ENCODE data around the gene CNMD.
"Not testable (repeated sequence)": the region's sequence is repeated elsewhere in the genome, so short reads cannot be mapped to it uniquely, and the experiment has no call there.

Gene CNMD

DNA sequence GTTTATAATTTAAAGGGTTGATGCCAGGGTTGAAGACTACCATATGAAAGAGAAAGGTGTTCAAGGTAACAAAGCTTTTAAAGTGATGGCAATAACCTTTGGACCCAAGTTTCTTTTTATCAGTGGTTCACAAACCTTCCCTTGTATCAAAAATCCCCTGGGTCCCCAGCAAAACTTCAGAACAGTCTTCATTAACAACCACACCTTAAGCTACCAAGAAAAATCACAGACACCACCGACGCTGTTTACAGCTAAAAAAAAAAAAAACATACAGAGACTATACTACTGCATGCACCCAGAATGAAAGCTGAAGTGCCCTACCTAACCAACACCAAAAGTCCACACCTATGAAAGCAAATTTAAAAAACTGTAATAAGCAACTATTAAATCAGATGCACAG is 13.4 kb downstream of the CNMD start:
- H3K4me3 ChIP-seq: no peak overlapping the region
- no peak for TF ChIP-seq Cebpa-rat (IDR thresholded peaks at IDR 0.05)
- no peak overlapping the region for H3K9ac ChIP-seq

DNA sequence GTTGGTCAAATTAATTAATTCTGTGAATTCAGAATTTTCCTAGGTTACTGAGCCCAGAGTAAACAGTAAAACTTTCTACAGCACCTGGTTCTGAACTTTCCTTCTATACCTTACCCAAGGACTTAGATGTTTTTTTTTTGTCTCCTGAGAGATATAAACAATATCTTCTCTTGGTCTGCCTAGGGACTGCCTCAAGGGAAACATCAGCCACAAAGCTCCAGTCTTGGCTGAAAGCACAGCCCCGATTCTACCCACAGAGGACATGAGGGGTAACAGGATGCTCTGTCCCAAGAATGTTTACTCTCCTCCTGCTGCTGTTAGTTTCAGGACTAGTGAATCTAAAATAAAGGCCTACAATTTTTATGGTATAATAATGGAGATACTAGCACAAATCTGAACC is 14.3 kb downstream of the CNMD start:
- 0 out of 2 replicates have a peak, but pooled peaks cover 5% of the 10 kb centered on the region for H3K9me3 ChIP-seq
- H4K20me1 ChIP-seq: no peaks in the 10 kb centered on the region
- no peaks in the 10 kb centered on the region for H3K36me3 ChIP-seq
- H3K4me1 ChIP-seq: peaks cover 30% of the 10 kb centered on the region
- no peak overlapping the region for H3K27ac ChIP-seq
- H3K9ac ChIP-seq: no peak overlapping the region
- H3K4me3 ChIP-seq: no peak overlapping the region
- peak overlapping the region; percentile 33 for H3K4me2 ChIP-seq
- H3K27me3 ChIP-seq: no peaks in the 10 kb centered on the region
- no peak for TF ChIP-seq Cebpa-rat (IDR thresholded peaks at IDR 0.05)

More for the DNA sequence above, 13.4 kb downstream of the CNMD start:
- H3K27me3 ChIP-seq: no peaks in the 10 kb centered on the region
- no peak overlapping the region for H3K4me2 ChIP-seq
- peaks cover 30% of the 10 kb centered on the region for H3K4me1 ChIP-seq
- 0 out of 2 replicates have a peak, but pooled peaks cover 5% of the 10 kb centered on the region for H3K9me3 ChIP-seq
- no peak overlapping the region for H3K27ac ChIP-seq
- H4K20me1 ChIP-seq: no peaks in the 10 kb centered on the region
- H3K36me3 ChIP-seq: no peaks in the 10 kb centered on the region

DNA sequence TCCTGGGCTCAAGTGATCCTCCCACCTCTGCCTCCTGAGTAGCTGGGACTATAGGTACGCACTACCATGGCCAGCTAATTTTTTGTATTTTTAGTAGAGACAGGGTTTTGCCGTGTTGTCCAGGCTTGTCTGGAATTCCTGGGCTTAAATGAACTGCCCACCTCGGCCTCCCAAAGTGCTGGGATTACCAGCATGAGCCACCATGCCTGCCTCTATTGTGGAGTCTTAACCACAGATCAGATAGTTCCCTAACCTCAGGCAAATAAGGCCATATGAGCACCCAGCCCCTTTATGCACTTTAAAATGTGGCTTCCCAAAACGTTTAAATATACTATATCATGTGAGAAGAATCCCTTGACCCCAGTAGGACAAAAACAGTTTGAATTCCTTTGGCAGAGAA is 16.4 kb downstream of the CNMD start:
- Histone ChIP-seq H3K36me3 (no peaks in the 10 kb centered on the region), H3K9me3 (0 out of 2 replicates have a peak, but pooled peaks cover 5% of the 10 kb centered on the region), H3K4me1 (peaks cover 17% of the 10 kb centered on the region), H3K27ac (no peak overlapping the region), H4K20me1 (no peaks in the 10 kb centered on the region), H3K4me3 (no peak overlapping the region), H3K4me2 (no peak overlapping the region), H3K9ac (no peak overlapping the region), H3K27me3 (no peaks in the 10 kb centered on the region)
- no peak for TF ChIP-seq Cebpa-rat (IDR thresholded peaks at IDR 0.05)

DNA sequence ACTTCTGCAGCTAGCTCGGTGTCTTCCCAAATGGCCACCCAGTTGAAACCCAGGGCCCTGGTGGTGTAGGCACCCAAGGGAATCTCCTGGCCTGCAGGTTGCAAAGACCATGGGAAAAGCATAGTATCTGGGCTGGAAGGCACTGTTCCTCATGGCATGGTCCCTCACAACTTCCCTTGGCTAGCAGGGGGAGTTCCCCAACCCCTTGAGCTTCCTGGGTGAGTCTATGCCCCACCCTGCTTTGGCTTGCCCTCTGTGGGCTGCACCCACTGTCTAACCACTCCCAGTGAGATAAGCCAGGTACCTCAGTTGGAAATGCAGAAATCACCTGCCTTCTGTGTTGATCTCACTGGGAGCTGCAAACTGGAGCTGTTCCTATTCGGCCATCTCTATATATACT is 18.3 kb downstream of the CNMD start:
- H3K27me3 ChIP-seq, H3K27ac ChIP-seq, H3K9ac ChIP-seq: not testable (repeated sequence)

DNA sequence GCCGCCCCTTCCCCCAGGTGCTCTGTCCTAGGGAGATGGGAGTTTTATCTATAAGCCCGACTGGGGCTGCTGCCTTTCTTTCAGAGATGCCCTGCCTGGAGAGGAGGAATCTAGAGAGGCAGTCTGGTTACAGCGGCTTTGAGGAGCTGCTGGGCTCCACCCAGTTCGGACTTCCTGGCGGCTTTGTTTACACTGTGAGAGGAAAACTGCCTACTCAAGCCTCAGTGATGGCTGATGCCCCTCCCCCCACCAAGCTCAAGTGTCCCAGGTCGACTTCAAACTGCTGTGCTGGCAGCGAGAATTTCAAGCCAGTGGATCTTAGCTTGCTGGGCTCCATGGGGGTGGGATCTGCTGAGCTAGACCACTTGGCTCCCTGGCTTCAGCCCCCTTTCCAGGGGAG is 18.7 kb downstream of the CNMD start:
- not testable (repeated sequence) for H3K9ac ChIP-seq, H3K27ac ChIP-seq, H3K27me3 ChIP-seq, H3K36me3 ChIP-seq, H3K4me3 ChIP-seq, H4K20me1 ChIP-seq, H3K4me2 ChIP-seq, H3K9me3 ChIP-seq
- H3K4me1 ChIP-seq: peaks cover 13% of the 10 kb centered on the region

More for the DNA sequence above, 18.3 kb downstream of the CNMD start:
- not testable (repeated sequence) for H4K20me1 ChIP-seq, H3K4me2 ChIP-seq, H3K36me3 ChIP-seq, H3K9me3 ChIP-seq, H3K4me3 ChIP-seq
- peaks cover 15% of the 10 kb centered on the region for H3K4me1 ChIP-seq

DNA sequence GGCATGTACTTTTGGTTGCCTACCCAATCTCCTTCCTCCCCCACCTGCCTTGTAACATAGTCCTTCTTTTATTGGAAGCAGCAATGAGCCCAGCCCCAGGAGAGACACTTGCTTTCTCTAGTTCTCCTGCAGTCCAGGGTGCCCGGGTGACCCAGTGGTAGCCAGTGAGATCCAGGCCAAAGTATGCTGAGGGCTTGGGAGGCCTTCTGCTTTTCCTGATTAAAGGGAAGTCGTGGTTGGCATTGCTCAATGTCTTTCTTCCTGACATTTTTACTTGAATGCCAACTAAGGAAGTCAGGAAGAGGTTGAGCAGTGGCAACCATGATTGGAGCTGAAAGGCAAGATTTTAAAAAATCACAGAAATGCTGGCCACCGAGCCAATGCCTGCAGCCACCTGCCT is 25.7 kb downstream of the CNMD start:
- TF ChIP-seq Cebpa-rat (IDR thresholded peaks at IDR 0.05): no peak
- Histone ChIP-seq H3K4me2 (no peak overlapping the region), H3K9me3 (peaks cover 6% of the 10 kb centered on the region)

DNA sequence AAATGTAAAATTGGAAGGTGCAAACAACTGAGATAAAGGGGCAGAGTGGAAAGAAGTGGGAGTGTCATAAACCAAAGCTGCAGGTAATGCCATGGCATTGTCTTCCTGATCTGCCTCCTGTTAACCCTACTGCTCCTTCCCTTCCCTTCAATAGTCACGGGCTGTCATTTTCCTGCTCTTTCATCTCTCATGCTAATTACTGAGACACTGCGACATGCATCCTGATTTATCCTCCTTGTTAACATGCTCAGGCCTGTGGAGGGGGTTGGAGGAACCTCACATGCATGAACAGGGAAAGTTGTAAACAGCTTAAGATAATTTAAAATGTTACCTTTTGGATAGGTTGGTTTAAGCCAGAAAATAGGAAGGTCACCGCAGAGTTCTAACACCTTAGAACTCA is 27.2 kb downstream of the CNMD start:
- Histone ChIP-seq H3K9me3 (peaks cover 6% of the 10 kb centered on the region), H3K4me2 (no peak overlapping the region), H3K27ac (no peak overlapping the region), H4K20me1 (no peaks in the 10 kb centered on the region), H3K4me1 (peaks cover 5% of the 10 kb centered on the region; the same call in 1 of the 2 replicates), H3K9ac (no peak overlapping the region), H3K4me3 (no peak overlapping the region), H3K36me3 (no peaks in the 10 kb centered on the region), H3K27me3 (no peaks in the 10 kb centered on the region)
- TF ChIP-seq Cebpa-rat (IDR thresholded peaks at IDR 0.05): no peak

More for the DNA sequence above, 25.7 kb downstream of the CNMD start:
- H3K4me1 ChIP-seq: peaks cover 5% of the 10 kb centered on the region; the same call in 1 of the 2 replicates
- H3K27me3 ChIP-seq: no peaks in the 10 kb centered on the region
- H3K9ac ChIP-seq: no peak overlapping the region
- no peak overlapping the region for H3K4me3 ChIP-seq
- no peaks in the 10 kb centered on the region for H3K36me3 ChIP-seq
- H3K27ac ChIP-seq: no peak overlapping the region
- H4K20me1 ChIP-seq: no peaks in the 10 kb centered on the region

DNA sequence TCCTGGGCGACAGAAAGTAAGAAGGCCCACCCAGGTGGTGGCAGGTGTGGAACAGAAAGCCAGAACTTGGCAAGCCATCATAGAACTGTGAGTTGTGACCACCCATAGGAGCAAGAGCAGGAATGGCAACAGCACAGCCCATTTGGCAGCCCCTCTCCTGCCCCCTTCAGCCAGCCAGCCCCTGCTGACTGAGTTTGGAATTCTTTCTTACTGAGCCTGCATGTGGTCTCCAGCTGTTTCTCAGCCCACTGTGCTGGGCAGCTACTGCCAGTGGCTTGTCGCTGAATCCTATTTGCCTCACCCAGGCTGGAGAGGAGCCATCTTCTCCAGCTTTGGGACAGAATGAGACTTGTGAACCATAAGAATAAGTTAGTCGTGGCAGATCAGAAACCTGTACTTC is 28.3 kb downstream of the CNMD start:
- H3K27ac ChIP-seq: no peak overlapping the region
- H3K27me3 ChIP-seq: no peaks in the 10 kb centered on the region
- no peaks in the 10 kb centered on the region for H4K20me1 ChIP-seq
- no peaks in the 10 kb centered on the region for H3K36me3 ChIP-seq
- no peak overlapping the region for H3K9ac ChIP-seq
- TF ChIP-seq Cebpa-rat (IDR thresholded peaks at IDR 0.05): no peak
- no peak overlapping the region for H3K4me3 ChIP-seq
- H3K9me3 ChIP-seq: no peaks in the 10 kb centered on the region; the same call in 1 of the 2 replicates
- peaks cover 5% of the 10 kb centered on the region; the same call in 1 of the 2 replicates for H3K4me1 ChIP-seq
- no peak overlapping the region for H3K4me2 ChIP-seq

DNA sequence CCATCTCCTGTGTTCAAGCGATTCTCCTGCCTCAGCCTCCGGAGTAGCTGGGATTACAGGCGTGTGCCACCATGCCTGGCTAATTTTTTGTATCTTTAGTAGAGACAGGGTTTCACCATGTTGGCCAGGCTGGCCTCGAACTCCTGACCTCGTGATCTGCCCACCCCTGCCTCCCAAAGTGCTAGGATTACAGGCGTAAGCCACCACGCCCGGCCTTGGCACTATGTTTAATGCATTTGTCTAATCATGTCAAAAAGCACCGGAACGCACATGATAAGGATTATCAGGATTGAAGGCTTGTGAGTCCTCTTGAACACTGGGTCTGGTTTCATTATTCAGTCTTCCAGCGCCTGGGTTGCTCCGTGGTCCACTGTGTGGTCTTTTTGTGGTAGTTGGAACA is 31.4 kb downstream of the CNMD start:
- not testable (repeated sequence) for H3K4me1 ChIP-seq, H3K9me3 ChIP-seq, H3K4me3 ChIP-seq, H3K36me3 ChIP-seq, H3K4me2 ChIP-seq, H4K20me1 ChIP-seq, H3K27ac ChIP-seq, H3K9ac ChIP-seq, H3K27me3 ChIP-seq

DNA sequence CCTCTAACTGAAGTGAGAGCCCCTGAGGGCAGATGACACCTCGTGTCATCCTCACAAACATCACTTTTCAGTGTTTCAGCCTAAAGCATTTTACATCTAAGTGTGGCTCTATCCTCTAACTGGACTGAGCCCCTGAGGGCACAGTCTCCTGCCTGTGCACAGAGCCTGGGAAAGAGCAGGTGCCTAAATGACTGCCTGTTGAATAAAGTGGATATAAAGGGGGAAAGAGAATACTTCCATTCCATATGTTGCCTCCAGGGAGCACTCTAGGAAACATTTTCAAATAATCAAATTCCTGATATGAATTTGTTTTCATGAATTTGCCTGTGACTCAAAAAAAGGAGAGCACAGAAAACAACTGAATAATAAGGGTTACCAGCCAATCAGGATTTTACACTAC is 32.2 kb downstream of the CNMD start:
- Histone ChIP-seq H3K4me3 (no peak overlapping the region), H3K9ac (no peak overlapping the region), H4K20me1 (no peaks in the 10 kb centered on the region), H3K27me3 (no peaks in the 10 kb centered on the region), H3K4me1 (peaks cover 6% of the 10 kb centered on the region), H3K27ac (no peak overlapping the region), H3K36me3 (no peaks in the 10 kb centered on the region), H3K9me3 (no peaks in the 10 kb centered on the region), H3K4me2 (no peak overlapping the region)
- TF ChIP-seq Cebpa-rat (IDR thresholded peaks at IDR 0.05): no peak

DNA sequence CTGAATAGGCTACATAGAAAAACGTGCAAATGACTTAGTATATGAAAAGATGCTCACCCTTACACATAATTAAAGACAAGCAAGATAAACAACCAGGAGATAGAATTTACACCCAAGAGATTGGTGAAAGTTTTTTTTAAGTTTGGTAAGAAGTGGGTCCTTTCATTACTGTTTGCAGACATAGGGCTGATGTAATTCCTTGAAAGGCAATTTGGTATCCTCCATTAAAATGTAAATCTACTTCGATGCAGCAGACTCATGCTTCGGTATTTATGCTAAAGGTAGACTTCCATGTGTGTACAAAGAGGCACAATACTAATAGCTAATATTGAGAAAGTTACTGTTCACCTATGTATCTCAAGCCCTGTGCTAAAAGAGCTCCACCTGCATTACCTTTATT is 33.5 kb downstream of the CNMD start:
- Histone ChIP-seq H3K9me3 (no peaks in the 10 kb centered on the region), H3K4me2 (no peak overlapping the region), H4K20me1 (no peaks in the 10 kb centered on the region), H3K27ac (no peak overlapping the region), H3K27me3 (no peaks in the 10 kb centered on the region), H3K9ac (no peak overlapping the region), H3K4me3 (no peak overlapping the region), H3K4me1 (peaks cover 19% of the 10 kb centered on the region), H3K36me3 (no peaks in the 10 kb centered on the region)
- no peak for TF ChIP-seq Cebpa-rat (IDR thresholded peaks at IDR 0.05)
